Loucy (cell line): Measurements from ENCODE around the gene RASGRP1.

Experiments used
- CTCF ChIP-seq: fragments of 200-600 bp; sonication (generic); conservative IDR thresholded peaks from 2 replicates; pipeline ENCODE4 v1.5.1; 2014; ENCODE audit warnings: mild to moderate bottlenecking, antibody characterized with exemption, low read length
- EZH2phosphoT487 ChIP-seq: fragments of 200-600 bp; IDR thresholded peaks from 2 replicates; pipeline ENCODE4 v1.6.1; 2018; ENCODE audit warnings: antibody characterized with exemption, mild to moderate bottlenecking, moderate library complexity, borderline replicate concordance

- no peak for TF ChIP-seq CTCF
- TF ChIP-seq EZH2phosphoT487: no peak
These were observed 29.9 kb downstream of the RASGRP1 start for GRCh38 chr15:38534691-38535090.
